ENCODE measurements around the gene DPH2. TPM values are rescaled to one million over a fixed set of nuclear protein-coding genes. Genes with fewer than 3 reads are reported as not detected.

Gene DPH2
- polyA plus RNA-seq, 1 donor from 2014 or later, result 26.0 TPM

- H2AFZ ChIP-seq (ENCODE audit: low read depth, low read length), result no peak overlapping the region
- H3K4me2 ChIP-seq (ENCODE audit: low read length), result no peak overlapping the region
- no peaks in the 10 kb centered on the region for H3K9me3 ChIP-seq (ENCODE audit: low read length)
- no peaks in the 10 kb centered on the region for H4K20me1 ChIP-seq (ENCODE audit: insufficient read depth)
- no peaks in the 10 kb centered on the region for H3K36me3 ChIP-seq (ENCODE audit: insufficient read depth, low read length)
- no peaks in the 10 kb centered on the region for H3K79me2 ChIP-seq (replicated peaks; ENCODE audit: insufficient read depth, low read length)
- no peaks in the 10 kb centered on the region for H3K9me2 ChIP-seq (ENCODE audit: insufficient read depth, low read length)
- H3K9ac ChIP-seq (ENCODE audit: low read length), result peak overlapping the region; percentile 1
- TF ChIP-seq EP300 (conservative IDR thresholded peaks at IDR 0.05; ENCODE audit: poor library complexity, severe bottlenecking) (no peak), MXI1 (conservative IDR thresholded peaks at IDR 0.05; ENCODE audit: poor library complexity, severe bottlenecking) (no peak), EZH2 (IDR thresholded peaks at IDR 0.05; ENCODE audit: borderline replicate concordance, insufficient read depth, low read length, poor library complexity, severe bottlenecking) (no peak), SMC3 (conservative IDR thresholded peaks at IDR 0.05; ENCODE audit: poor library complexity) (no peak), RAD21 (conservative IDR thresholded peaks at IDR 0.05) (no peak), POLR2AphosphoS5 (IDR thresholded peaks at IDR 0.05) (no peak), CTCF (IDR thresholded peaks at IDR 0.05; ENCODE audit: poor library complexity, severe bottlenecking) (no peak), TAF1 (IDR thresholded peaks at IDR 0.05; ENCODE audit: low read depth) (no peak), REST (IDR thresholded peaks at IDR 0.05; ENCODE audit: borderline replicate concordance) (no peak)
- H3K27me3 ChIP-seq (ENCODE audit: insufficient read depth, low read depth, low read length), result no peaks in the 10 kb centered on the region
- H3K27ac ChIP-seq (ENCODE audit: low read length), result no peak overlapping the region
- no peaks in the 10 kb centered on the region for H3F3A ChIP-seq (ENCODE audit: insufficient read depth, low read length, poor library complexity, severe bottlenecking)
- H3K4me3 ChIP-seq (ENCODE audit: low read length), result no peak overlapping the region
Measured at GRCh38 chr1:43995984-43996732, 26.3 kb downstream of the DPH2 start.

- Histone ChIP-seq H3K4me3 (ENCODE audit: low read length) (no peak overlapping the region), H4K20me1 (ENCODE audit: insufficient read depth) (no peaks in the 10 kb centered on the region), H2AFZ (ENCODE audit: low read depth, low read length) (no peak overlapping the region), H3K79me2 (replicated peaks; ENCODE audit: insufficient read depth, low read length) (no peaks in the 10 kb centered on the region), H3K27ac (ENCODE audit: low read length) (no peak overlapping the region), H3K4me2 (ENCODE audit: low read length) (no peak overlapping the region), H3K27me3 (ENCODE audit: insufficient read depth, low read depth, low read length) (no peaks in the 10 kb centered on the region), H3K9me2 (ENCODE audit: insufficient read depth, low read length) (no peaks in the 10 kb centered on the region), H3K36me3 (ENCODE audit: insufficient read depth, low read length) (no peaks in the 10 kb centered on the region), H3K9ac (ENCODE audit: low read length) (peak overlapping the region; percentile 1), H3K9me3 (ENCODE audit: low read length) (no peaks in the 10 kb centered on the region), H3F3A (ENCODE audit: insufficient read depth, low read length, poor library complexity, severe bottlenecking) (no peaks in the 10 kb centered on the region)
- TF ChIP-seq EP300 (conservative IDR thresholded peaks at IDR 0.05; ENCODE audit: poor library complexity, severe bottlenecking), result no peak
- no peak for TF ChIP-seq SMC3 (conservative IDR thresholded peaks at IDR 0.05; ENCODE audit: poor library complexity)
- TF ChIP-seq MXI1 (conservative IDR thresholded peaks at IDR 0.05; ENCODE audit: poor library complexity, severe bottlenecking), result no peak
Measured at GRCh38 chr1:43996733-43997115, 26.9 kb downstream of the DPH2 start.
